GDM1 (cell line): ENCODE results near the gene SLC17A7.
A peak's percentile ranks its signal among the peaks of the same experiment; 100 is the strongest.
"Not testable (repeated sequence)": the region's sequence is repeated elsewhere in the genome, so short reads cannot be mapped to it uniquely, and the experiment has no call there.

Experiments
- DNase-seq: peaks from one replicate; lab custom pipeline; 2025; lab: John Stamatoyannopoulos, UW

SLC17A7 gene

DNA sequence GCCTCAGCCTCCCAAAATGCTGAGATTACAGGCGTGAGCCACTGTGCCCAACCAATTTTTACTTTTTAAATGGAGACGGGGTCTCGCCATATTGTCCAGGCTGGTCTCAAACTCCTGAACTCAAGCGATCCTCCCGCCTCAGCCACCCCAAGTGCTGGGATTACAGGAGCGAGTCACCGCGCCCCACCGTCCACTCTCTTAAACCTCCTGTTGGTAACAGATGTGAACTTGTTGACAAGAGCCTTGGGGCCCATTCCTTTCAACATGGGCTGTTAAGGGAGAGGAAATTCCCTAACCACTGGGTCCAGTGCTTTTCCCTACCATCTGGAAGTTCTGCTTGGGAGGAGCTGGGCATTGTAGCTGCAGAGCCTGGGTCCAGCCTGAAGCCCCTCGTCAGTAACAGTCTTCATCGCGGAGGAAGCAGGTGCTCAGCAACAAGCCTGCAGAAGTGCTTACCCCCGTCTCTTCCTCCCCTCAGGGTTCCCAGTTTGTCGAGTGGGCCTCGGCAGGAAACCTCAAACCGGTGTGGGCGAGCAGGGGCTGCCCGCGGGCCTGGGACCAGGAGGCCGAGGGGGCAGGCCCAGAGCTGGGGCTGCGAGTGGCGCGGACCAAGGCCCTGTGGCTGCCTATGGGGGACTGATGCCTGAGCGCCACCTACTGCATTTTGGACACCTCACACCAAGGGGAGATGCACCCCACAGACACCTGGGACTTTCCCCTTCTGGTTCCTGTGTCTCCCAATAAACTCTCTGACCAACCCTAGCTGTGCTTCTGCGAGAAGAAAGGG lies 28.7 kb upstream of the SLC17A7 start:
- peak; percentile 96 for DNase-seq

DNA sequence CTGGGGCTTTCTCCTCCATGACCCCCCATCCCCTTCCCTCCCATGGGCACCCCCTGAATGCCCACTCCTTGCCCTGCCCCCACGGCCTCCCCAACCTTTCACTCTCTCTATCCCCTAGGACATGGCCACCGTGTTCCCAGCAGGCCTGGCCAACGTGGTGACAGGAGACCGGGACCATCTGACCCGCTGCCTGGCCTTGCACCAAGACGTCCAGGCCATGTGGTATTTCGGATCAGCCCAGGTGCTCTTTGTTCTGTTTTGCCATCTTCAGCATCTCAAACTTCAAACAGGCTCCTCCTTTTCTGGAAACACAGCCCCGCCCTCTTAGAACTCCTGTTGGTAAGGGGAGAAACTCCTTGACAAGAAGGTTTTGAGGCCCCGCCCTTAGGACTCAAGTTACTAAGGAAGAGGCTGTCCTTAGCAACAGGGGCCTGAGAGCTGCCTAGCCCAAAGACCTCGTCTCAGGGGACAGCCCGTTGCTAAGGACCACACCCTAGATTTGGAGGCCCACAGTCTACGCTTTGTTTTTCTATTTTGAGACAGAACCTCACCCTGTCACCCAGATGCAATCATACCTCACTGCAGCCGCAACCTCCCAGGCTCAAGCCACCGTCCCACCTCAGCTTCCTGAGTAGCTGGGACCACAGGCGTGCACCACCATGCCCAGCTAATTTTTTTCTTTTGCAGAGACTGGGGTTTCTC lies 27.6 kb upstream of the SLC17A7 start:
- peak; percentile 79 for DNase-seq

DNA sequence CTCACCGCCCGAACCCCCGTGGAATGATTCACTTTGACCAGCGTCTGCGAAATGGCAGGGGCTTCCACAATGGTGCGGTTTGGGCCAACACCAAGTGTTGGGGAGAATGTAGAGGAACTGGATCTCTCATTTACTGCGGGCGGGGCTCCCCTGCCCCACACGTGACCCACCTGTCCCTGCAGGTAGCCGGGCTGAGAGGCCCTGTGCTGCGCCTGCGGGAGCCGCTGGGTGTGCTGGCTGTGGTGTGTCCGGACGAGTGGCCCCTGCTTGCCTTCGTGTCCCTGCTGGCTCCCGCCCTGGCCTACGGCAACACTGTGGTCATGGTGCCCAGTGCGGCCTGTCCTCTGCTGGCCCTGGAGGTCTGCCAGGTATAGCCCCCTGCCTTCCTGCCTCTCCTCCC lies 26.9 kb upstream of the SLC17A7 start:
- DNase-seq: no peak

DNA sequence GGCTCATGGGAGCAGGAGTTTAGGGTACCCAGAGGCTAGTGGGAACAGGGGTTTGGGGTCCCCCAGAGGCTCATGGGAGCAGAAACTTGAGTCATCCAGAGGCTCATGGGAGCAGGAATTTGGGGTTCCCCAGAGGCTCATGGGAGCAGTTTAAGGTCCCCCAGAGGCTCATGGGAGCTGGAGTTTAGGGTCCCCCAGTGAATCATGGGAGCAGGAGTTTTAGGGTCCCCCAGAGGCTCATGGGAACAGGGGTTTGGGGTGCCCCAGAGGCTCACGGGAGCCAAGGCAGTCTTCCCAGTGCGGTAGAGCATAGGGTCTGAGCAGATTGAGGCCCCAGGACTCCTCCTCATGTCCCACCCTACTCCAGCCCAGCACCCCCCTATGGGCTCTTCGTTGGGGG lies 24.0 kb upstream of the SLC17A7 start:
- DNase-seq: no peak

GRCh38 chr19:49463960-49464740 lies 22.8 kb upstream of the SLC17A7 start:
- no peak for DNase-seq

DNA sequence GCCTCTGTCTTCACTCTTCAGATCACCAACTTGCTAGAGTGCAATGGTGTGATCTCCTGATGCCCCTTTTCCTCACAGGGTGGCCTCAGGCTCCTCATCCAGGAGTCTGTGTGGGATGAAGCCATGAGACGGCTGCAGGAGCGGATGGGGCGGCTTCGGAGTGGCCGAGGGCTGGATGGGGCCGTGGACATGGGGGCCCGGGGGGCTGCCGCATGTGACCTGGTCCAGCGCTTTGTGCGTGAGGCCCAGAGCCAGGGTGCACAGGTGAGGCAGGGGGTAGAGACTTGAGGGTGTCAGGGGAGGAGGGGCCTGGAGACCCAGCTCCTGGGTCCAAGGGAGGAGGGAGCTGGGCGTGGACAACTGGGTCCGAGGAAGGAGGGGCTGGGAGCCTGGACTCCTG lies 21.2 kb upstream of the SLC17A7 start:
- DNase-seq: no peak

DNA sequence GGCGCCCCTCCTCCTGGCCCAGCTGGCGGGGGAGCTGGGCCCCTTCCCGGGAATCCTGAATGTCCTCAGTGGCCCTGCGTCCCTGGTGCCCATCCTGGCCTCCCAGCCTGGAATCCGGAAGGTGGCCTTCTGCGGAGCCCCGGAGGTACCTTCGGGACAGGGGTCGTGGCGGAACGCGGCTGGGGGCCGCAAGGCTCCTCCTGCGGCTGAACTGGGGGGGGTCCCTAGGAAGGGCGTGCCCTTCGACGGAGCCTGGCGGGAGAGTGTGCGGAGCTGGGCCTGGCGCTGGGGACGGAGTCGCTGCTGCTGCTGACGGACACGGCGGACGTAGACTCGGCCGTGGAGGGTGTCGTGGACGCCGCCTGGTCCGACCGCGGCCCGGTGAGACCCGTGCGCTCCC lies 20.3 kb upstream of the SLC17A7 start:
- DNase-seq: no peak

- not testable (repeated sequence) for DNase-seq
Observed at GRCh38 chr19:49461130-49461529, 19.8 kb upstream of the SLC17A7 start.

DNA sequence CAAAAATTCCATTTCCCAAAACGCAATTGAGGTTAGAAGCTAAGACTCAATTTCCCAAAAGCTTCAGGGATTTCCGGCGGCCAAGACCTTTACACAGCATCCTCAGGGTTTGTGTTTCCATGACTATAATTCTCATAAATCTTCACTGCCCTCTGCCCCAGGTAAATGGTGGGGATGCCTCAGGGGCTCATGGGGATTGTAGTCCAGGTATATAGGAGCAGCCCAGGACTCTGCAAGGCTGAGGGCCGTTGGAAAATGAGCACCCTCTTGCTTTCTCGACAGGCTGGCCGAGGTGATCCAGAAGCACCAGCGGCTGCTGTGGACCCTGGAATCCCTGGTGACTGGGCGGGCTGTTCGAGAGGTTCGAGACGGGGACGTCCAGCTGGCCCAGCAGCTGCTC lies 18.1 kb upstream of the SLC17A7 start:
- no peak for DNase-seq

DNA sequence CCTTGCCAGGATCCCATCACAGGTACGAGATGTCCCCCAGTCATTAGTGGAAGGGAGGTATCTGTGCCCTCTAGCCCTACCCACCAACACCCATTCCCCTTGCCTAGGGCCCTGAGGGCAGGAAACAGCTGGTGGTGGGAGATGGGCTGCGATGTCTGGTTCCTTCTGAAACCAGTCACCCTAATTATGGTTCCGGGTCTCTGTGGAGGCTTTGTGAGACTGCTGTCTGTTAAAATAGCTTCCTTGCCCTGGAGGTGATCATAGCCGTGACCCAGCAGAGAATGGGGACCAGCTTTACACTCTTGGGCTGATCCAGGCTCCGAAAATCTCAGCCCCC lies 17.2 kb upstream of the SLC17A7 start:
- no peak for DNase-seq

DNA sequence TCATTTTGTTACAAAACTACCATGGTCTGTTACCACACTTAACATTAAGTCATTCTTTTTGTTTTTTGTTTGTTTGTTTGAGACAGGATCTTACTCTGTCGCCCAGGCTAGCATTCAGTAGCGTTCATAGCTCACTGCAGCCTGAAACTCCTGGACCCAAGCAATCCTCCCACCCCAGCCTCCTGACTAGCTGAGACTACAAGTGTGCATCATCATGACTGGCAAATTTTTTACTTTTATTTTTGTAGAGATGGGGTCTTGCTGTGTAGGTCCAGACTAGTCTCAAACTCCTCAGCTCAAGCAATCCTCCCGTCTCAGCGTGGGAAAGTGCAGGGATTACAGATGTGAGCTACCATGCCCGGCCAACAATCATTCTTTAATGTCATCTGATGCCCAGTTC lies 15.0 kb upstream of the SLC17A7 start:
- no peak for DNase-seq

GRCh38 chr19:49455773-49456172 lies 14.4 kb upstream of the SLC17A7 start:
- DNase-seq: no peak

DNA sequence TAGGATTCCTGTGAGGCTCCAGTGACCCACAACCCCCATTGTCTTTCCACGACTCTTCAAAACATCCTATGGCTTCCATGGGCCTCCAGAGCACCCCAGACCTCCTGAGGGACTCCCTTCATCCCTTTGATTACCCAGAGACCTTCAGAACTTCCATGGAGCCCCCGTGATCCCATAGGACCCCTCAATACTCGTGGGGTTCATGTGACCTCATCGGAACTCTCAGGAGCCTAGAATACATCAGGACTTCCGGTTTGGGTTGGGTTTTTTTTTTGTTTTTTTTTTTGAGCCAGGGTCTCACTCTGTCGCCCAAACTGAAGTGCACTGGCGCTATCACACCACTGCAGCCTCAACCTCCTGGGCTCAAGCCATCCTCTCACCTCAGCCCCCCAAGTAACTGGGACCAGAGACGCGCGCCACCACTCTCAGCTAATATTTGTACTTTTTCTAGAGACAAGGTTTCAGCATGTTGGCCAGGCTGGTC lies 12.5 kb upstream of the SLC17A7 start:
- no peak for DNase-seq

GRCh38 chr19:49453013-49453756 lies 11.9 kb upstream of the SLC17A7 start, which contains the start of gene ALDH16A1:
TSS of gene ALDH16A1 (plus strand) at chr19:49453225. CDS start at chr19:49453332, 107 bp downstream.
- DNase-seq: peak; percentile 95

DNA sequence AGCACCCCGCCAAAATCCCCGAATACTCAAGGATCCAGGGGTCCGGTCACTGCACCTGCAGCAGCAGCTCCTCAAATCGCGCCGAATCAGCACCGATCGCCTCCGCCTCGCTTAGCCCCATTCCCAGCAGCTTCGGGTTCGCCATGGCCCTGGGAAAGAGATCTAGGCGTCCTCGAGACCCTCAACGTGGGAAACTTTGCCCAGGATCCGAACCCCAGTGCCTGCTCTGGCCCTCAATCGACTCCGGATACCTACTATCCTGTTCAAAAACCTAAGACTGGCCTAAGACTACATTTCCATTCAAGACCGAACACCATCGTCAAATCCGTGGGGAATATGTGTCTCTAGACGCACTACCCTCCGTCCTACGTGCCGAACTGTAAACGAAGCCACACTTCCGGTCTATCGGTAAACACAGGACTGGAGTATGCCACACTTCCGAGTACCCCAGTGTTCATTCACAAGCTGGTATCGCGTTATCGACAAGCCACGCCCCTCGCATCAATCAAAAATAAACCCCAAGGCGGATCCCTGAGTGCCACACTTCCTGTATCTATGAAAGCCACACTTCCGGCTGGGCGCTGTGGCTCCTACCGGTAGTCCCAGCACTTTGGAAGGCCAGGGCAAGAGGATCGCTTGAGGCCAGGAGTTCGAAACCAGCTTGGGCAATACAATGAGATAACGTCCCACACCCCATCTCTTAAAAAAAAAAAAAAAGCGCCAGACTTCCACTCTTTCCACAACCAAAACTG lies 10.3 kb upstream of the SLC17A7 start, which contains the start of gene PIH1D1:
Gene PIH1D1, minus strand, starts transcription at position 385 of the 752 bp plus-strand sequence. Its CDS starts 240 bp downstream, at position 145.
- peak; percentile 98 for DNase-seq

DNA sequence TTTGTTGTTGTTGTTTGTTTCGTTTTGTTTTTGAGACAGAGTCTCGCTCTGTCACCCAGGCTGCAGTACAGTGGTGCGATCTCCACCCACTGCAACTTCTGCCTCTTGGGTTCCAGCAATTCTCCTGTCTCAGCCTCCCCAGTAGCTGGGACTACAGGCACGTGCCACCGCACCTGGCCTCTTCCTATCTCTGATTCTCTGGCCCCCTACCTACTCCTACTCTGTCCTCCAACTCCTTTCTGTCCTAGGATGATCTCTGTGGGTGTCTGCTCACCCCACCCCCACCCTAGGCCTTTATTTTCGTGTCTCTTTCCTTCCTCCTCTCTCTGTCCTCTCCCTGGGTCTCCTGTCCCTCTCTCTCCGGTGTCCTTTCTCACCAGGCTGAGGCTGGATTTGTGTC lies 9.1 kb upstream of the SLC17A7 start:
- DNase-seq: no peak

DNA sequence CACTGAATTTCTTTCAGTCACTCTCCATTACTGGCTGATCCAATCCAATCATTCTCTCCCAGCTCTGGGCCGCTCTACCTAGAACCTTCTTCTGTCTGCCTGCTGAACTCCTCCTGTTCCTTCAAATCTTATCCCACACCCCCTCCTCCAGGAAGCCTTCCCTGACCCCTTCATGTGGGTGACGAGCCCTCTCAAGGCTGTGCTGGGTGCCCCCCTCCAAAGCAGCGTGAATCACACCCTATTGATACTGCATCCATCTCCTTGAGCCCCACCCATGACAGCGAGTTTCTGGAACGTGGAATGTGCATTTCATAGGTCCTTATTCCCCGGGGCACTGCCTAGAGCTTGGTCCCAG lies 7.1 kb upstream of the SLC17A7 start:
- DNase-seq: no peak

DNA sequence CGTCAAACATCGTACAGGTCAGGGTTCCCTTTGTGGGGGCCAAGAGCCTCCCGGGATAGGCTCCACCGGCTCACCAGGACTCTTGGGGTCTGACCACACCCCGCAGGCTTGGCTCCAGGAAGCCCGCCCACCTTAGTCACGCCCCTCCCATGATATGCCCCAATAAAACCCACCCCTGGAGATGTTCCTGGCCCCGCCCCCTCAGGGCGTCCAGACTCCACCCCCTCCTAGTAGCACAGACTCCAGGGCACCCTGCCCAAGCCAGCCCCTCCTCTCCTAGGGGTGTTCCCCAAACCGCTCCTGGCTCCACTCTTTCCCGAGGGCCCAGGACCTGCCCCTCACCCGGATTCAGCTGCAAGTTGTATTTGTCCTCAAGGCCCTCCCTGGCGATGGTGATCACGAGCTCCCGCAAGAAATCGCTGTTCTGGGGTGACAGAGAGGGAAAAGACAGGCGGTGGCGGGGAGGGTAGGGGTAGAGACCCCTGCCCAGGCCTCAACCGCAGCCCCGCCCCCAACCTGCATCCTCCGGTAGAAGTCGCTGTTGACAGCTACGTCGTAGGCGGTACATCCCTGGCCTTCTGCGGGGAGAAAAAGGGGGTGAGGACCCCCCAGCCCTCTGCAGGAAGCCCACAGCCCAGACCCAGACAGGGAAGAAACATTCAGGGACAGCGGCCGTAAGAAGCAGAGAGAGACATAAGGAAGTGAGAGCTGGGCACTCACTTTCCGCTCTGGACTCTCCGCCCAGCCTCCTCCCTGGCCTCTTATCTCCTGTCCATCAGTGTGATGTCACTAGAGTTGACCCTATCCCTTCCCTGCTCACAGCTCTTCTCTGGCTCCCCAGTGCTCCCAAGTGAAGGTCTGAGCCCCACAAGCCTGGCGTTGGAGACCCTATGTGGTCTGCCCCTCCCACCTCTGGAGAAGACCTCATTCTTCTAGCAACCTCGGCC lies 6.4 kb upstream of the SLC17A7 start:
- peak; percentile 13 for DNase-seq

DNA sequence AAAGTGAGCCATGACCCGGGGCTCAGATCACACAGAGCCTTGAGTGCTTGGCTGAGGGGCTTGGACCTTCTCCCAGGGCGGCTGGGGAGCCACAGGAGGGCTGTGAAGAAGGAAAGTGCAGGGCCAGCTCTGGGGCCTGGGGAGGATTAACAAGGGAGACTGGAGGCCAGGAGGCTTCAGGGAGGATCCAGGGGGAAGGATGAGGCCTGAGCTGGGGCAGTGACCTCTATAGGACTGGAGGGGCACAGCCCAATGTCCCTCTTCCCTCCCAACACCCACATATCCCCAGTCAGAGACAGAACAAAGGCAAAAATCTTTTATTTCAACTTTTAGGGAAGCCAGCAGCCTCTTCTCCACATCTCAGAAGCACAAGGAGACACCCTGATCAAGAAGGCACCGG lies 4.7 kb upstream of the SLC17A7 start:
- DNase-seq: no peak

DNA sequence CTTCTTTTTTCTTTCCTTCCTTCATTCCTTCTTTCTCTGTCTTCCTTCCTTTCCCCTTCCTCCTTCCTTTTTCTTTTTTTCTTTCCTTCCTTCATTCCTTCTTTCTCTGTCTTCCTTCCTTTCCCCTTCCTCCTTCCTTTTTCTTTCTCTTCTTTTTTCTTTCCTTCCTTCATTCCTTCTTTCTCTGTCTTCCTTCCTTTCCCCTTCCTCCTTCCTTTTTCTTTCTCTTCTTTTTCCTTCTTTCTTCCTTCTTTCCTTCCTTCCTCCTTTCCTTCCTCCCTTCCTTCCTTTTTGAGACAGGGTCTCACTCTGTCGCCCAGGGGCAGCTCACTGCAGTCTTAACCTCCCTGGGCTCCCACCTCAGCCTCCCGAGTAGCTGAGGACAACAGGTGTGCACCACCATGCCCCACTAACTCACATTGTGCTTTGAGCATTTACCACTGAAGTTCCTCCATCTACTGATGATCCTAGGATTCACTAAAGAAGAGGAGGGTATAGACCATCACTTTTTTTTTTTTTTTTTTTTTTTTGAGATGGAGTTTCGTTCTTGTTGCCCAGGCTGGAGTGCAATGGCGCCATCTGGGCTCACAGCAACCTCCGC lies 2.9 kb upstream of the SLC17A7 start:
- DNase-seq: not testable (repeated sequence)
